ENCODE measurements around the gene TMEM132C. TPM values are rescaled to one million over a fixed set of nuclear protein-coding genes. Genes with fewer than 3 reads are reported as not detected.

Gene TMEM132C
- total RNA-seq, 1 donor from 2014 or later = not detected

- intact Hi-C loops (cut with micrococcal nuclease) = no loop called here
- no peak for TF ChIP-seq CTCF (IDR thresholded peaks at IDR 0.05)
- ATAC-seq (ENCODE audit: low read depth) (no peak), DNase-seq (no peak)
- Mint-ChIP-seq H3K4me3 (no peak overlapping the region), H3K27me3 (peaks cover 2% of the 10 kb centered on the region), H3K36me3 (ENCODE audit: low read depth) (no peaks in the 10 kb centered on the region), H3K9me3 (no peaks in the 10 kb centered on the region), H3K4me1 (no peaks in the 10 kb centered on the region), H3K27ac (no peak overlapping the region)
- CTCF ChIA-PET = no interaction called here
- POLR2A ChIA-PET = no interaction called here
Measured at GRCh38 chr12:128606538-128606937, 339.6 kb downstream of the TMEM132C start.

GRCh38 chr12:128606970-128607369 lies 340.0 kb downstream of the TMEM132C start:
- intact Hi-C loops (cut with micrococcal nuclease) = no loop called here
- TF ChIP-seq CTCF (IDR thresholded peaks at IDR 0.05) = no peak
- Mint-ChIP-seq H3K4me3 (no peak overlapping the region), H3K27me3 (peaks cover 2% of the 10 kb centered on the region), H3K9me3 (no peaks in the 10 kb centered on the region), H3K27ac (no peak overlapping the region), H3K4me1 (no peaks in the 10 kb centered on the region), H3K36me3 (ENCODE audit: low read depth) (no peaks in the 10 kb centered on the region)
- ChIA-PET POLR2A (no interaction called here), CTCF (no interaction called here)
- ATAC-seq (ENCODE audit: low read depth) (no peak), DNase-seq (no peak)

GRCh38 chr12:128607641-128608040 lies 340.7 kb downstream of the TMEM132C start:
- no peak for DNase-seq
- no peak overlapping the region for H3K27ac Mint-ChIP-seq
- intact Hi-C loops (cut with micrococcal nuclease) = no loop called here
- no peak overlapping the region for H3K4me3 Mint-ChIP-seq
- no peaks in the 10 kb centered on the region for H3K36me3 Mint-ChIP-seq (ENCODE audit: low read depth)
- peaks cover 2% of the 10 kb centered on the region for H3K27me3 Mint-ChIP-seq
- TF ChIP-seq CTCF (IDR thresholded peaks at IDR 0.05) = no peak
- H3K9me3 Mint-ChIP-seq = no peaks in the 10 kb centered on the region
- ATAC-seq (ENCODE audit: low read depth) = no peak
- ChIA-PET POLR2A (no interaction called here), CTCF (no interaction called here)
- no peaks in the 10 kb centered on the region for H3K4me1 Mint-ChIP-seq

- ChIA-PET POLR2A (no interaction called here), CTCF (no interaction called here)
- peaks cover 2% of the 10 kb centered on the region for H3K27me3 Mint-ChIP-seq
- no peaks in the 10 kb centered on the region for H3K36me3 Mint-ChIP-seq (ENCODE audit: low read depth)
- intact Hi-C loops (cut with micrococcal nuclease) = no loop called here
- ATAC-seq (ENCODE audit: low read depth) (no peak), DNase-seq (no peak)
- H3K9me3 Mint-ChIP-seq = no peaks in the 10 kb centered on the region
- H3K4me3 Mint-ChIP-seq = no peak overlapping the region
- TF ChIP-seq CTCF (IDR thresholded peaks at IDR 0.05) = no peak
- H3K4me1 Mint-ChIP-seq = no peaks in the 10 kb centered on the region
- H3K27ac Mint-ChIP-seq = no peak overlapping the region
Measured at GRCh38 chr12:128609861-128610260, 342.9 kb downstream of the TMEM132C start.

GRCh38 chr12:128611736-128612135 lies 344.8 kb downstream of the TMEM132C start:
- ATAC-seq (ENCODE audit: low read depth) (no peak), DNase-seq (no peak)
- POLR2A ChIA-PET = no interaction called here
- no peak overlapping the region for H3K27ac Mint-ChIP-seq
- intact Hi-C loops (cut with micrococcal nuclease) = no loop called here
- CTCF ChIA-PET = no interaction called here
- TF ChIP-seq CTCF (IDR thresholded peaks at IDR 0.05) = no peak
- no peaks in the 10 kb centered on the region for H3K9me3 Mint-ChIP-seq
- H3K27me3 Mint-ChIP-seq = peaks cover 2% of the 10 kb centered on the region
- no peaks in the 10 kb centered on the region for H3K36me3 Mint-ChIP-seq (ENCODE audit: low read depth)
- no peak overlapping the region for H3K4me3 Mint-ChIP-seq
- no peaks in the 10 kb centered on the region for H3K4me1 Mint-ChIP-seq

All from activated B cell treated with CpG ODN at 0.5 μM for 24 hours (primary cell).